Measurements from ENCODE around the gene MCMBP. TPM values are rescaled to one million over a fixed set of nuclear protein-coding genes. Genes with fewer than 3 reads are reported as not detected.

The MCMBP gene
- polyA plus RNA-seq, 1 donor (not counting 4 experiments of a cell fraction or from before 2014, with no cell fraction given) = 74.4 TPM

DNA sequence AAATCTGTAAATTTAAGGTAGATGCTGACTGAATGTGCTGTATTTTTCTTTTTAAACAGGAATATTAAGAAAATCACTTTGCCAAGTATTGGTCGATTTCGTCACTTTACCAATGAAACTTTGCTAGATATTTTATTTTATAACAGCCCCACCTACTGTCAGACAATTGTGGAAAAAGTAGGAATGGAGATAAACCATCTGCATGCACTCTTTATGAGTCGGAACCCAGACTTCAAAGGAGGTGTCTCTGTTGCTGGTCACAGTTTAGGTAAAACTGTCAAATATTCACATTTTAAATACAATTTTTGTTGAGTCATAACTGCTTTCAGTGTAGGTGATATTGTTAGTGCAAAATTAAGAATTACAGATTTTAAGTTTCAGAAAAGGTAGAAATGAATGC is 45.1 kb upstream of the MCMBP start:
- no peak overlapping the region for H2AFZ ChIP-seq (ENCODE audit: control insufficient read depth, low read length)
- peaks cover 3% of the 10 kb centered on the region for H3K4me1 ChIP-seq (ENCODE audit: control insufficient read depth, extremely low read depth, insufficient read depth, low read length)
- H3K9ac ChIP-seq (ENCODE audit: control insufficient read depth, extremely low read depth, insufficient read depth, low read length) = no peak overlapping the region
- dilution Hi-C loops (cut with MboI; ENCODE audit: extremely low pct_ligation_motif_present, low sequenced_read_pairs) = no loop called here
- no peak overlapping the region for H3K27ac ChIP-seq (ENCODE audit: control insufficient read depth, insufficient read depth, low read length)
- peaks cover 18 to 22% of the 10 kb centered on the region in 2 experiments for H3K36me3 ChIP-seq (ENCODE audit: control insufficient read depth in 2 of 2, extremely low read depth in 1 of 2, insufficient read depth in 2 of 2, low read length in 2 of 2)
- FAIRE-seq (no peak), DNase-seq (ENCODE audit: low read depth, low spot score) (no peak)
- H3K27me3 ChIP-seq (ENCODE audit: control insufficient read depth, extremely low read depth, insufficient read depth, low read length) = no peaks in the 10 kb centered on the region
- H3K4me2 ChIP-seq (ENCODE audit: control insufficient read depth, extremely low read depth, insufficient read depth, low read depth, low read length) = no peak overlapping the region
- no peaks in the 10 kb centered on the region for H4K20me1 ChIP-seq (ENCODE audit: control insufficient read depth, extremely low read depth, insufficient read depth, low read length)
- no peaks in the 10 kb centered on the region for H3K79me2 ChIP-seq (ENCODE audit: control insufficient read depth, insufficient read depth, low read length)
- no peaks in the 10 kb centered on the region for H3K9me3 ChIP-seq (ENCODE audit: control insufficient read depth, low read depth, low read length)
- H3K9me1 ChIP-seq (ENCODE audit: control insufficient read depth, extremely low read depth, insufficient read depth, low read length) = no peaks in the 10 kb centered on the region
- TF ChIP-seq EZH2 (IDR thresholded peaks at IDR 0.05; ENCODE audit: low read length) = no peak
- TF ChIP-seq, protein P1, sequence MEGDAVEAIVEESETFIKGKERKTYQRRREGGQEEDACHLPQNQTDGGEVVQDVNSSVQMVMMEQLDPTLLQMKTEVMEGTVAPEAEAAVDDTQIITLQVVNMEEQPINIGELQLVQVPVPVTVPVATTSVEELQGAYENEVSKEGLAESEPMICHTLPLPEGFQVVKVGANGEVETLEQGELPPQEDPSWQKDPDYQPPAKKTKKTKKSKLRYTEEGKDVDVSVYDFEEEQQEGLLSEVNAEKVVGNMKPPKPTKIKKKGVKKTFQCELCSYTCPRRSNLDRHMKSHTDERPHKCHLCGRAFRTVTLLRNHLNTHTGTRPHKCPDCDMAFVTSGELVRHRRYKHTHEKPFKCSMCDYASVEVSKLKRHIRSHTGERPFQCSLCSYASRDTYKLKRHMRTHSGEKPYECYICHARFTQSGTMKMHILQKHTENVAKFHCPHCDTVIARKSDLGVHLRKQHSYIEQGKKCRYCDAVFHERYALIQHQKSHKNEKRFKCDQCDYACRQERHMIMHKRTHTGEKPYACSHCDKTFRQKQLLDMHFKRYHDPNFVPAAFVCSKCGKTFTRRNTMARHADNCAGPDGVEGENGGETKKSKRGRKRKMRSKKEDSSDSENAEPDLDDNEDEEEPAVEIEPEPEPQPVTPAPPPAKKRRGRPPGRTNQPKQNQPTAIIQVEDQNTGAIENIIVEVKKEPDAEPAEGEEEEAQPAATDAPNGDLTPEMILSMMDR (optimal IDR thresholded peaks at IDR 0.05 in 1 of 3, IDR thresholded peaks at IDR 0.05 in 1 of 3, conservative IDR thresholded peaks at IDR 0.05 in 1 of 3; ENCODE audit: extremely low read depth in 1 of 3, insufficient read depth in 2 of 3, low read length in 3 of 3) = no peak
- no peak overlapping the region for H3K4me3 ChIP-seq (ENCODE audit: control insufficient read depth in 2 of 3, extremely low read depth in 1 of 3, insufficient read depth in 2 of 3, low read depth in 1 of 3, low read length in 3 of 3)

DNA sequence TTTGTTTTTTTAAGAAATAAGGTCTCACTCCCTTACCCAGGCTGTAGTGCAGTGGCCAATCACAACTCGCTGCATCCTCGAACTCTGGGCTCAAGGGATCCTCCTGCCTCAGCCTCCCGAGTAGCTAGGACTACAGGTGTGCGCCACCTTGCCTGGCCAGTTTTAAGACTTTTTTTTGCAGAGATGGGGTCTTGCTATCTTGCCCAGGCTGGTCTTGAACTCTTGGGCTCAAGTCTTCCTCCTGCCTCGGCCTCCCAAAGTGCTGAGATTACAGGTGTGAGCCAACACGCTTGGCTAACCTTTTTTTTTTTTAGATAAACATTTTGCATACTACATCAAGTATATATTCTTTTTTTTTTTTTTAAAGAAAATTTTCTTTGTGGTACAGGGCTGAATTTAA is 38.0 kb upstream of the MCMBP start:
- Histone ChIP-seq H3K36me3 (ENCODE audit: control insufficient read depth in 2 of 2, extremely low read depth in 1 of 2, insufficient read depth in 2 of 2, low read length in 2 of 2) (peaks cover 6 to 19% of the 10 kb centered on the region in 2 experiments), H3K9ac (ENCODE audit: control insufficient read depth, extremely low read depth, insufficient read depth, low read length) (no peak overlapping the region), H4K20me1 (ENCODE audit: control insufficient read depth, extremely low read depth, insufficient read depth, low read length) (no peaks in the 10 kb centered on the region), H3K4me1 (ENCODE audit: control insufficient read depth, extremely low read depth, insufficient read depth, low read length) (peaks cover under 1% of the 10 kb centered on the region), H3K79me2 (ENCODE audit: control insufficient read depth, insufficient read depth, low read length) (no peaks in the 10 kb centered on the region), H3K27me3 (ENCODE audit: control insufficient read depth, extremely low read depth, insufficient read depth, low read length) (no peaks in the 10 kb centered on the region), H3K27ac (ENCODE audit: control insufficient read depth, insufficient read depth, low read length) (no peak overlapping the region), H3K9me3 (ENCODE audit: control insufficient read depth, low read depth, low read length) (no peaks in the 10 kb centered on the region), H3K4me3 (ENCODE audit: control insufficient read depth in 2 of 3, extremely low read depth in 1 of 3, insufficient read depth in 2 of 3, low read depth in 1 of 3, low read length in 3 of 3) (no peak overlapping the region), H3K4me2 (ENCODE audit: control insufficient read depth, extremely low read depth, insufficient read depth, low read depth, low read length) (no peak overlapping the region), H3K9me1 (ENCODE audit: control insufficient read depth, extremely low read depth, insufficient read depth, low read length) (no peaks in the 10 kb centered on the region), H2AFZ (ENCODE audit: control insufficient read depth, low read length) (no peak overlapping the region)
- dilution Hi-C loops (cut with MboI; ENCODE audit: extremely low pct_ligation_motif_present, low sequenced_read_pairs) = no loop called here
- FAIRE-seq (no peak), DNase-seq (ENCODE audit: low read depth, low spot score) (no peak)
- TF ChIP-seq, protein P1 (optimal IDR thresholded peaks at IDR 0.05 in 1 of 3, IDR thresholded peaks at IDR 0.05 in 1 of 3, conservative IDR thresholded peaks at IDR 0.05 in 1 of 3; ENCODE audit: extremely low read depth in 1 of 3, insufficient read depth in 2 of 3, low read length in 3 of 3) = no peak
- no peak for TF ChIP-seq EZH2 (IDR thresholded peaks at IDR 0.05; ENCODE audit: low read length)
